CD4-positive, alpha-beta T cell treated with Interleukin-2 at 100 ng/mL for 4 hours (primary cell): ENCODE results near the gene CLIC4.
"Not testable (repeated sequence)": the region's sequence is repeated elsewhere in the genome, so short reads cannot be mapped to it uniquely, and the experiment has no call there.

Experiments
- DNase-seq: peaks from one replicate; pipeline ENCODE4 v3.0.0-alpha.2; 2020; ENCODE audit warnings: low spot score

The CLIC4 gene

GRCh38 chr1:24822887-24823286, 77.6 kb downstream of the CLIC4 start:
- DNase-seq: no peak

- not testable (repeated sequence) for DNase-seq
Observed at GRCh38 chr1:24823486-24823885, 78.2 kb downstream of the CLIC4 start.

GRCh38 chr1:24825174-24825573, 79.9 kb downstream of the CLIC4 start:
- DNase-seq: no peak

GRCh38 chr1:24826510-24826909, 81.3 kb downstream of the CLIC4 start:
- DNase-seq: no peak

- DNase-seq: no peak
Observed at GRCh38 chr1:24827379-24828135, 82.3 kb downstream of the CLIC4 start.

GRCh38 chr1:24828183-24828886, 83.1 kb downstream of the CLIC4 start:
- DNase-seq: no peak

GRCh38 chr1:24828887-24829192, 83.6 kb downstream of the CLIC4 start:
- DNase-seq: no peak

GRCh38 chr1:24830680-24831272, 85.5 kb downstream of the CLIC4 start:
- DNase-seq: peak; percentile 66

- DNase-seq: no peak
Observed at GRCh38 chr1:24841593-24841992, 96.3 kb downstream of the CLIC4 start.

GRCh38 chr1:24846671-24847070, 101.4 kb downstream of the CLIC4 start:
- no peak for DNase-seq

GRCh38 chr1:24847995-24848881, 103.0 kb downstream of the CLIC4 start:
- peak; percentile 92 for DNase-seq

- DNase-seq: peak; percentile 28
Observed at GRCh38 chr1:24849672-24850295, 104.5 kb downstream of the CLIC4 start.

GRCh38 chr1:24850328-24850920, 105.2 kb downstream of the CLIC4 start:
- DNase-seq: no peak

GRCh38 chr1:24853649-24854048, 108.4 kb downstream of the CLIC4 start:
- no peak for DNase-seq

- DNase-seq: no peak
Observed at GRCh38 chr1:24855474-24855873, 110.2 kb downstream of the CLIC4 start.

GRCh38 chr1:24856787-24857506, 111.7 kb downstream of the CLIC4 start:
- DNase-seq: peak; percentile 37

GRCh38 chr1:24857507-24858133, 112.4 kb downstream of the CLIC4 start:
- DNase-seq: no peak

GRCh38 chr1:24858277-24858676, 113.0 kb downstream of the CLIC4 start:
- DNase-seq: no peak

GRCh38 chr1:24859063-24860010, 114.1 kb downstream of the CLIC4 start:
- no peak for DNase-seq
